WTC11 (cell line): ENCODE data around the gene FABP7. TPM values are rescaled to one million over a fixed set of nuclear protein-coding genes. Genes with fewer than 3 reads are reported as not detected.
A peak's percentile ranks its signal among the peaks of the same experiment; 100 is the strongest.

Experiments used
- ATAC-seq: fragments of 200-7000 bp; cut with Tn5 transposase; 2 replicates; pipeline ENCODE4 v1.10.0; 2021; ENCODE audit warnings: mild to moderate bottlenecking, moderate library complexity
- CTCF ChIA-PET: fragments of 300-600 bp; sonication (Branson Sonifier 250); formaldehyde crosslinking; loops from one replicate; lab custom pipeline; 2021; ENCODE audit warnings: antibody characterized with exemption; lab: Charles Lee
- POLR2A ChIA-PET: fragments of 350-600 bp; sonication (Branson Sonifier 250); formaldehyde crosslinking; loops from one replicate; lab custom pipeline; 2021; ENCODE audit warnings: antibody characterized with exemption; lab: Charles Lee
- DNase-seq: peaks from one replicate; pipeline ENCODE4 v3.0.0; 2021; ENCODE audit warnings: low spot score
- H3K27ac Mint-ChIP-seq: 2 replicates; pipeline ENCODE4 v1.8.0; 2021; ENCODE audit warnings: mixed read lengths
- H3K27me3 Mint-ChIP-seq: 2 replicates; pipeline ENCODE4 v1.8.0; 2021; ENCODE audit warnings: low read depth, mild to moderate bottlenecking, moderate library complexity, mixed read lengths
- H3K36me3 Mint-ChIP-seq: 2 replicates; pipeline ENCODE4 v1.8.0; 2021; ENCODE audit warnings: mixed read lengths
- H3K4me1 Mint-ChIP-seq: 2 replicates; pipeline ENCODE4 v1.8.0; 2022; ENCODE audit warnings: mixed read lengths
- H3K4me3 Mint-ChIP-seq: 2 replicates; pipeline ENCODE4 v1.8.0; 2021; ENCODE audit warnings: mild to moderate bottlenecking, moderate library complexity, mixed read lengths
- H3K9me3 Mint-ChIP-seq: 2 replicates; pipeline ENCODE4 v1.8.0; 2021; ENCODE audit warnings: mixed read lengths
- CBFB ChIP-seq: sonication (generic); formaldehyde crosslinking; IDR thresholded peaks from 2 replicates; pipeline ENCODE4 v1.8.1; 2022; ENCODE audit warnings: mild to moderate bottlenecking, low read depth, missing genetic modification reagents
- CREM ChIP-seq: sonication (generic); formaldehyde crosslinking; IDR thresholded peaks from 2 replicates; pipeline ENCODE4 v1.8.1; 2022; ENCODE audit warnings: mild to moderate bottlenecking, missing genetic modification reagents, moderate library complexity
- ESRRA ChIP-seq: sonication (generic); formaldehyde crosslinking; IDR thresholded peaks from 2 replicates; pipeline ENCODE4 v1.8.1; 2022; ENCODE audit warnings: mild to moderate bottlenecking, missing genetic modification reagents, borderline replicate concordance
- FOXJ3 ChIP-seq: sonication (generic); formaldehyde crosslinking; IDR thresholded peaks from 2 replicates; pipeline ENCODE4 v1.9.0; 2021; ENCODE audit warnings: missing genetic modification reagents, mild to moderate bottlenecking, borderline replicate concordance
- GABPB1 ChIP-seq: sonication (generic); formaldehyde crosslinking; IDR thresholded peaks from 2 replicates; pipeline ENCODE4 v1.8.1; 2023; ENCODE audit warnings: mild to moderate bottlenecking, missing genetic modification reagents
- JUN ChIP-seq: sonication (generic); formaldehyde crosslinking; IDR thresholded peaks from 2 replicates; pipeline ENCODE4 v1.8.0; 2023; ENCODE audit warnings: mild to moderate bottlenecking, missing genetic modification reagents
- KAT7 ChIP-seq: sonication (generic); formaldehyde crosslinking; IDR thresholded peaks from 2 replicates; pipeline ENCODE4 v1.8.1; 2023; ENCODE audit warnings: missing genetic modification reagents, mild to moderate bottlenecking, borderline replicate concordance
- NFE2L1 ChIP-seq: sonication (generic); formaldehyde crosslinking; IDR thresholded peaks from 2 replicates; pipeline ENCODE4 v1.8.1; 2023; ENCODE audit warnings: missing genetic modification reagents
- NR1H2 ChIP-seq: sonication (generic); formaldehyde crosslinking; IDR thresholded peaks from 2 replicates; pipeline ENCODE4 v1.9.0; 2021; ENCODE audit warnings: mild to moderate bottlenecking, moderate library complexity, missing genetic modification reagents
- NR3C1 ChIP-seq: sonication (generic); formaldehyde crosslinking; conservative IDR thresholded peaks from 2 replicates; pipeline ENCODE4 v1.8.1; 2023; ENCODE audit warnings: low read depth, mild to moderate bottlenecking, missing genetic modification reagents
- OVOL2 ChIP-seq: fragments of 250-450 bp; sonication (Bioruptor Pico); IDR thresholded peaks from 2 replicates; pipeline ENCODE4 v1.9.0; 2021; ENCODE audit warnings: mild to moderate bottlenecking, borderline replicate concordance
- PRRX2 ChIP-seq: fragments of 250-450 bp; sonication (Bioruptor Pico); IDR thresholded peaks from 2 replicates; pipeline ENCODE4 v1.8.0; 2021; ENCODE audit warnings: mild to moderate bottlenecking
- RORB ChIP-seq: fragments of 250-450 bp; sonication (Bioruptor Pico); IDR thresholded peaks from 2 replicates; pipeline ENCODE4 v1.9.0; 2021; ENCODE audit warnings: mild to moderate bottlenecking
- TEAD1 ChIP-seq: sonication (generic); formaldehyde crosslinking; IDR thresholded peaks from 2 replicates; pipeline ENCODE4 v1.8.0; 2022; ENCODE audit warnings: mild to moderate bottlenecking, missing genetic modification reagents
- ZNF138 ChIP-seq: sonication (generic); formaldehyde crosslinking; conservative IDR thresholded peaks from 2 replicates; pipeline ENCODE4 v1.8.1; 2022; ENCODE audit warnings: mild to moderate bottlenecking, moderate library complexity, missing genetic modification reagents
- ZNF219 ChIP-seq: sonication (generic); formaldehyde crosslinking; IDR thresholded peaks from 2 replicates; pipeline ENCODE4 v1.8.0; 2023; ENCODE audit warnings: missing genetic modification reagents, mild to moderate bottlenecking, borderline replicate concordance
- ZNF423 ChIP-seq: fragments of 250-450 bp; sonication (Bioruptor Pico); IDR thresholded peaks from 2 replicates; pipeline ENCODE4 v2.1.2; 2022; ENCODE audit warnings: mild to moderate bottlenecking, moderate library complexity
- ZNF671 ChIP-seq: fragments of 250-450 bp; sonication (Bioruptor Pico); IDR thresholded peaks from 2 replicates; pipeline ENCODE4 v1.8.0; 2021; ENCODE audit warnings: mild to moderate bottlenecking
- total RNA-seq: library from RNA; stranded (reverse); gene quantifications from 3 replicates; pipeline ENCODE4 v1.2.3, GENCODE V29; 2021
- TF ChIP-seq, protein P1 (sequence below): fragments of 250-450 bp; sonication (Bioruptor Pico); IDR thresholded peaks from 2 replicates; pipeline ENCODE4 v1.9.0; 2021; ENCODE audit warnings: mild to moderate bottlenecking
- TF ChIP-seq, protein P2 (sequence below): sonication (generic); formaldehyde crosslinking; IDR thresholded peaks from 2 replicates; pipeline ENCODE4 v1.8.0; 2023; ENCODE audit warnings: missing genetic modification reagents, mild to moderate bottlenecking, borderline replicate concordance
- TF ChIP-seq, protein P3 (sequence below): sonication (generic); formaldehyde crosslinking; IDR thresholded peaks from 2 replicates; pipeline ENCODE4 v1.8.1; 2022; ENCODE audit warnings: low read depth, mild to moderate bottlenecking, moderate library complexity, missing genetic modification reagents, borderline replicate concordance
- TF ChIP-seq, protein P4 (sequence below): fragments of 250-450 bp; sonication (Bioruptor Pico); conservative IDR thresholded peaks from 2 replicates; pipeline ENCODE4 v1.9.0; 2021; ENCODE audit warnings: mild to moderate bottlenecking
- TF ChIP-seq, protein P5 (sequence below): sonication (generic); formaldehyde crosslinking; IDR thresholded peaks from 2 replicates; pipeline ENCODE4 v1.8.1; 2023; ENCODE audit warnings: mild to moderate bottlenecking, missing genetic modification reagents, moderate library complexity

The FABP7 gene
- total RNA-seq, 1 experiment from 2014 or later = 7.2 TPM

DNA sequence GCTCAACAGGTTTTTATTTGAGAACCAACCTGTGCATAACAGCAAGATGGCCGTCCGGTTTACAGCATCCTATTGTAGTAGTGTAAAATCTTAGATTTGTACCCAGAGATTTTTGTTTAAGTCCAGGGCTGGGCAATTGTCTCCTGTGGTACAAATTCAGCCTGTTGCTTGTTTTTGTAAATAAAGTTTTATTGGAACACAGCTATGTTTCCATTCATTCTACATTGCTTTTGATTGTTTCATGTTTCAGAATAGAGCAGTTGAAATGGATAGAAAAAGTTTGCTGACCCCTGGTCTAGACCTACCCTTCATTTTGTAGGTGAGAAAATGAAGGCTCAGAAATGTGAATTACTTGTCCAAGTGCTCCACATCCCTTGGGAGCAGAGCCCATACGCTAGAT, 18.0 kb downstream of the FABP7 start:
- ATAC-seq = no peak
- H3K36me3 Mint-ChIP-seq = no peaks in the 10 kb centered on the region
- peaks cover 19% of the 10 kb centered on the region for H3K4me1 Mint-ChIP-seq
- H3K27me3 Mint-ChIP-seq = peaks cover 10% of the 10 kb centered on the region; the same call in 1 of the 2 replicates
- CTCF ChIA-PET = no interaction called here
- POLR2A ChIA-PET = no interaction called here
- no peak for DNase-seq
- H3K4me3 Mint-ChIP-seq = no peak overlapping the region
- TF ChIP-seq, protein P1, sequence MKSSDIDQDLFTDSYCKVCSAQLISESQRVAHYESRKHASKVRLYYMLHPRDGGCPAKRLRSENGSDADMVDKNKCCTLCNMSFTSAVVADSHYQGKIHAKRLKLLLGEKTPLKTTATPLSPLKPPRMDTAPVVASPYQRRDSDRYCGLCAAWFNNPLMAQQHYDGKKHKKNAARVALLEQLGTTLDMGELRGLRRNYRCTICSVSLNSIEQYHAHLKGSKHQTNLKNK (CRISPR knock-in tag) = no peak
- TF ChIP-seq ZNF219 (CRISPR knock-in tag) = no peak
- TF ChIP-seq PRRX2 (CRISPR knock-in tag) = no peak
- no peak for TF ChIP-seq JUN (CRISPR knock-in tag)
- TF ChIP-seq, protein P2, sequence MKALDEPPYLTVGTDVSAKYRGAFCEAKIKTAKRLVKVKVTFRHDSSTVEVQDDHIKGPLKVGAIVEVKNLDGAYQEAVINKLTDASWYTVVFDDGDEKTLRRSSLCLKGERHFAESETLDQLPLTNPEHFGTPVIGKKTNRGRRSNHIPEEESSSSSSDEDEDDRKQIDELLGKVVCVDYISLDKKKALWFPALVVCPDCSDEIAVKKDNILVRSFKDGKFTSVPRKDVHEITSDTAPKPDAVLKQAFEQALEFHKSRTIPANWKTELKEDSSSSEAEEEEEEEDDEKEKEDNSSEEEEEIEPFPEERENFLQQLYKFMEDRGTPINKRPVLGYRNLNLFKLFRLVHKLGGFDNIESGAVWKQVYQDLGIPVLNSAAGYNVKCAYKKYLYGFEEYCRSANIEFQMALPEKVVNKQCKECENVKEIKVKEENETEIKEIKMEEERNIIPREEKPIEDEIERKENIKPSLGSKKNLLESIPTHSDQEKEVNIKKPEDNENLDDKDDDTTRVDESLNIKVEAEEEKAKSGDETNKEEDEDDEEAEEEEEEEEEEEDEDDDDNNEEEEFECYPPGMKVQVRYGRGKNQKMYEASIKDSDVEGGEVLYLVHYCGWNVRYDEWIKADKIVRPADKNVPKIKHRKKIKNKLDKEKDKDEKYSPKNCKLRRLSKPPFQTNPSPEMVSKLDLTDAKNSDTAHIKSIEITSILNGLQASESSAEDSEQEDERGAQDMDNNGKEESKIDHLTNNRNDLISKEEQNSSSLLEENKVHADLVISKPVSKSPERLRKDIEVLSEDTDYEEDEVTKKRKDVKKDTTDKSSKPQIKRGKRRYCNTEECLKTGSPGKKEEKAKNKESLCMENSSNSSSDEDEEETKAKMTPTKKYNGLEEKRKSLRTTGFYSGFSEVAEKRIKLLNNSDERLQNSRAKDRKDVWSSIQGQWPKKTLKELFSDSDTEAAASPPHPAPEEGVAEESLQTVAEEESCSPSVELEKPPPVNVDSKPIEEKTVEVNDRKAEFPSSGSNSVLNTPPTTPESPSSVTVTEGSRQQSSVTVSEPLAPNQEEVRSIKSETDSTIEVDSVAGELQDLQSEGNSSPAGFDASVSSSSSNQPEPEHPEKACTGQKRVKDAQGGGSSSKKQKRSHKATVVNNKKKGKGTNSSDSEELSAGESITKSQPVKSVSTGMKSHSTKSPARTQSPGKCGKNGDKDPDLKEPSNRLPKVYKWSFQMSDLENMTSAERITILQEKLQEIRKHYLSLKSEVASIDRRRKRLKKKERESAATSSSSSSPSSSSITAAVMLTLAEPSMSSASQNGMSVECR (CRISPR knock-in tag) = no peak
- TF ChIP-seq FOXJ3 (CRISPR knock-in tag) = no peak
- no peak for TF ChIP-seq NR1H2
- TF ChIP-seq KAT7 = no peak
- TF ChIP-seq GABPB1 = no peak
- no peak for TF ChIP-seq ZNF423 (CRISPR knock-in tag)
- TF ChIP-seq ZNF671 (CRISPR knock-in tag) = no peak
- TF ChIP-seq RORB (CRISPR knock-in tag) = no peak
- no peak for TF ChIP-seq ESRRA (CRISPR knock-in tag)
- H3K27ac Mint-ChIP-seq = no peak overlapping the region
- H3K9me3 Mint-ChIP-seq = no peaks in the 10 kb centered on the region

DNA sequence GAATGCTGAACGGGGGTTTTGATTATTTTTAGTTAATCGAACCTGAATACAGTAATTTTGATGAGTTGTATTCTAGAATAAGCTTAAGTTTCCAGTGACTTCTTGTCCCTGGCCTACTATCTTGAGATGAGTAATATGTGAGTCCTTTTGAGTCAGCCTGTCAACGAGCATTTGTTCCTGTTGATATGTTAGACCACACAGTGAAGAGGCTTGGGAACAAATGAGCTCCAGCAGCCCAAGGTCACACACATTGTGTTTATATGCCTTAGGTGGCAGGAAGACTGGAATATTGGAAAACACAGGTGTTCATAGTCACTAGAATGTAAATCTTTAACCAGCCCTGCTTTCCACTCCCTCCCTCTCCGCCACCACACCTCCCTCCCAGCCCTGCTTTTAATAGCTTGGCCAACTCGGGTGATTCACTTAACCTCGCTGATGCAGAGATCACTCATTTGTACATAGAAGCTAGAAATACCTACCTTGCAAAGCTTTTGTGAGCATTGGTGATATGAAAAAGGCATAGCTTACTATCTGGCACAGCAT, 18.7 kb downstream of the FABP7 start:
- no peak for DNase-seq
- H3K4me3 Mint-ChIP-seq = no peak overlapping the region
- H3K27me3 Mint-ChIP-seq = peaks cover 8% of the 10 kb centered on the region; the same call in 1 of the 2 replicates
- no peak overlapping the region for H3K27ac Mint-ChIP-seq
- H3K4me1 Mint-ChIP-seq = peaks cover 13% of the 10 kb centered on the region
- TF ChIP-seq CREM (no peak), ZNF138 (CRISPR knock-in tag) (no peak), GABPB1 (peak; percentile 94)
- TF ChIP-seq, all 79 proteins: peak for 1
- no peaks in the 10 kb centered on the region for H3K36me3 Mint-ChIP-seq
- POLR2A ChIA-PET = no interaction called here
- CTCF ChIA-PET = interaction anchor here (1.1 kb wide), 1 partner anchor 8 kb away, joined by 4 read pairs; no protein-coding TSS in a partner anchor
- no peaks in the 10 kb centered on the region for H3K9me3 Mint-ChIP-seq
- ATAC-seq = no peak

DNA sequence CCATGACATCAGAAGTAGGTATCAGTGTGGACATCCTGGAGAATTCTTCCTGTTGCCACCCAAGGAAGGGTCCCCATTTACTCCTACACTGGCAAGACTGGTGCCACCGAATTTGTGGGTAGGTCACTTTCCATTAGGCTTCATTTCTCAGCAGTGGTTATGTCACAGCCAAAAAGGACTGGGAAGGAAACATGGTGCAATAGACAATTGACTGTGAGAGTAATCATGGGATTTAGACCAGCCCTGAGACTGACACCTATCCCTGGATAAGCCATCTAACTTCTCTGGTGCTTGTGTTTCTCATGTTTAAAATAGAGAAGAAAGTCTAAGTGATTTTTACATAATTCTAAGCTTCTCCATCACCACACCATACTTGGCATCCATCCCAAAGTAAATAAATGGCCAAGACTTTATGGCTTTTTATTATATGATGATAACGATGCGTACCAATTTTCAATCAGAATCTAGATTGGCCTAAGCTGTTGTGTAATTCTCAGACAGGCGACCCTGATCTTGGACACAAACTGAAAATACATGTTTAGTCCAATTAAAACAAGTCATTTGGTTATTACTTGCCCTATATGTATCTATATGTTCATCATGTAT, 19.7 kb downstream of the FABP7 start:
- POLR2A ChIA-PET = no interaction called here
- CTCF ChIA-PET = interaction anchor here (1.1 kb wide), 1 partner anchor 10 kb away, joined by 4 read pairs; no protein-coding TSS in a partner anchor
- ATAC-seq = no peak
- H3K36me3 Mint-ChIP-seq = no peaks in the 10 kb centered on the region
- H3K9me3 Mint-ChIP-seq = no peaks in the 10 kb centered on the region
- no peak overlapping the region for H3K4me3 Mint-ChIP-seq
- no peak overlapping the region for H3K27ac Mint-ChIP-seq
- TF ChIP-seq NR3C1 (CRISPR knock-in tag) (no peak), NFE2L1 (CRISPR knock-in tag) (no peak), TEAD1 (CRISPR knock-in tag) (no peak), OVOL2 (CRISPR knock-in tag) (no peak), CBFB (CRISPR knock-in tag) (no peak)
- TF ChIP-seq, protein P3, sequence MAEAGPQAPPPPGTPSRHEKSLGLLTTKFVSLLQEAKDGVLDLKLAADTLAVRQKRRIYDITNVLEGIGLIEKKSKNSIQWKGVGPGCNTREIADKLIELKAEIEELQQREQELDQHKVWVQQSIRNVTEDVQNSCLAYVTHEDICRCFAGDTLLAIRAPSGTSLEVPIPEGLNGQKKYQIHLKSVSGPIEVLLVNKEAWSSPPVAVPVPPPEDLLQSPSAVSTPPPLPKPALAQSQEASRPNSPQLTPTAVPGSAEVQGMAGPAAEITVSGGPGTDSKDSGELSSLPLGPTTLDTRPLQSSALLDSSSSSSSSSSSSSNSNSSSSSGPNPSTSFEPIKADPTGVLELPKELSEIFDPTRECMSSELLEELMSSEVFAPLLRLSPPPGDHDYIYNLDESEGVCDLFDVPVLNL (CRISPR knock-in tag) = no peak
- TF ChIP-seq, protein P4, sequence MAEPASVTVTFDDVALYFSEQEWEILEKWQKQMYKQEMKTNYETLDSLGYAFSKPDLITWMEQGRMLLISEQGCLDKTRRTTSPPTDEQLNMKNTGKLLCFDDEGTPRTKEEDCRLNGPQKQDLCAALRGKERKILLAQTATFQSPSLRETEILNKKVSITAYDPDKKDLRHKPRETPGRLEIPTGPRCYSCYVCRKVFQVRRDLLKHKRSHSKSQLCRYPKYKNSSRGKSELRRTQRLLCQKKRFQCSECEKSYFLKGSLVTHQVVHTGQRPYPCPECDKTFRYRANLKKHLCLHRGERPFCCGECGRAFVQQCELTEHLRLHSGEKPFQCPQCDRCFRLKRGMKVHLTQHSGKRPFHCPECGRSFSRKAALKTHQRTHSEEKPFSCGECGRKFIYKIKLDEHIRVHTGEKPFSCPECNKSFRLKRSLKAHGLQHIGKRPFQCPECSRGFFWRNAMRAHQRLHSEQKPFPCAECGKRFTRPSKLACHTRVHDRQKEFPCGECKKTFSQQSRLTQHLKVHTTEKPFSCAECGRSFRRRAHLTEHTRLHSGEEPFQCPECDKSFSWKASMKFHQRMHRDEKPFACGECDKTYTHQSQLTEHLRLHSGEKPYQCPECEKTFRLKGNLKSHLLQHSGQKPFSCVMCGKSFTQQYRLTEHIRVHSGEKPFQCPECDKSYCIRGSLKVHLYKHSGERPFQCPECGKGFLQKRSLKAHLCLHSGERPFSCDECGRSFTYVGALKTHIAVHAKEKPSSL (CRISPR knock-in tag) = no peak
- TF ChIP-seq, protein P5, sequence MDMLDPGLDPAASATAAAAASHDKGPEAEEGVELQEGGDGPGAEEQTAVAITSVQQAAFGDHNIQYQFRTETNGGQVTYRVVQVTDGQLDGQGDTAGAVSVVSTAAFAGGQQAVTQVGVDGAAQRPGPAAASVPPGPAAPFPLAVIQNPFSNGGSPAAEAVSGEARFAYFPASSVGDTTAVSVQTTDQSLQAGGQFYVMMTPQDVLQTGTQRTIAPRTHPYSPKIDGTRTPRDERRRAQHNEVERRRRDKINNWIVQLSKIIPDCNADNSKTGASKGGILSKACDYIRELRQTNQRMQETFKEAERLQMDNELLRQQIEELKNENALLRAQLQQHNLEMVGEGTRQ = no peak
- peaks cover 8% of the 10 kb centered on the region; the same call in 1 of the 2 replicates for H3K27me3 Mint-ChIP-seq
- no peak for DNase-seq
- peaks cover 11% of the 10 kb centered on the region for H3K4me1 Mint-ChIP-seq
